ENCODE measurements around the gene CALML6.

GRCh38 chr1:1883092-1883873, 31.8 kb upstream of the CALML6 start:
- no peak for TF ChIP-seq CTCF (IDR thresholded peaks at IDR 0.05)
- TF ChIP-seq POLR2A (IDR thresholded peaks at IDR 0.05), result no peak

Data from Peyer's patch (tissue), 4 donors.